HFF-Myc (cell line): ENCODE data around the gene PTPN20.
"Not testable (repeated sequence)": the region's sequence is repeated elsewhere in the genome, so short reads cannot be mapped to it uniquely, and the experiment has no call there.

Source experiments
- DNase-seq: peaks from one replicate; pipeline ENCODE4 v3.0.0-alpha.2; 2011; ENCODE audit warnings: low read depth; ENCODE audit errors: extremely low read depth
- H3K4me3 ChIP-seq: replicated peaks from 2 replicates; pipeline ENCODE4 v1.5.1; 2011; ENCODE audit warnings: low read depth, mild to moderate bottlenecking, control low read depth, low read length
- CTCF ChIP-seq: IDR thresholded peaks from 2 replicates; pipeline ENCODE4 v1.5.1; 2012; ENCODE audit warnings: mild to moderate bottlenecking, low read depth, low read length, control low read depth; ENCODE audit errors: missing control alignments

PTPN20 gene

GRCh38 chr10:46911144-46911876 lies at the start of gene PTPN20:
PTPN20 (plus strand) TSS chr10:46911428; CDS start chr10:46932500, 21,072 bp downstream.
- H3K4me3 ChIP-seq, DNase-seq: not testable (repeated sequence)

- not testable (repeated sequence) for DNase-seq, H3K4me3 ChIP-seq
These were observed 41.5 kb upstream of the PTPN20 start for GRCh38 chr10:46869716-46870115.

GRCh38 chr10:46871583-46871982 lies 39.6 kb upstream of the PTPN20 start:
- not testable (repeated sequence) for DNase-seq, H3K4me3 ChIP-seq

GRCh38 chr10:46875304-46875703 lies 35.9 kb upstream of the PTPN20 start:
- H3K4me3 ChIP-seq, DNase-seq: not testable (repeated sequence)

- not testable (repeated sequence) for DNase-seq, H3K4me3 ChIP-seq
These were observed 34.5 kb upstream of the PTPN20 start for GRCh38 chr10:46876773-46877172.

GRCh38 chr10:46878761-46879160 lies 32.5 kb upstream of the PTPN20 start:
- not testable (repeated sequence) for DNase-seq, H3K4me3 ChIP-seq

- H3K4me3 ChIP-seq, DNase-seq: not testable (repeated sequence)
- TF ChIP-seq CTCF, result peak; percentile 2
These were observed 20.2 kb upstream of the PTPN20 start for GRCh38 chr10:46890813-46891611.

GRCh38 chr10:46896762-46897692 lies 14.2 kb upstream of the PTPN20 start:
- DNase-seq, H3K4me3 ChIP-seq: not testable (repeated sequence)

- DNase-seq, H3K4me3 ChIP-seq: not testable (repeated sequence)
These were observed 10.0 kb upstream of the PTPN20 start for GRCh38 chr10:46901247-46901646.

- H3K4me3 ChIP-seq, DNase-seq: not testable (repeated sequence)
These were observed 7.4 kb upstream of the PTPN20 start for GRCh38 chr10:46903874-46904273.

GRCh38 chr10:46906359-46906758 lies 4.9 kb upstream of the PTPN20 start:
- H3K4me3 ChIP-seq, DNase-seq: not testable (repeated sequence)

GRCh38 chr10:46907185-46908117 lies 3.8 kb upstream of the PTPN20 start:
- H3K4me3 ChIP-seq, result not testable (repeated sequence)

GRCh38 chr10:46922498-46922897 lies 11.3 kb downstream of the PTPN20 start:
- not testable (repeated sequence) for H3K4me3 ChIP-seq, DNase-seq

More at GRCh38 chr10:46907185-46908117, 3.8 kb upstream of the PTPN20 start:
- DNase-seq, result not testable (repeated sequence)

GRCh38 chr10:46925156-46925555 lies 13.9 kb downstream of the PTPN20 start:
- not testable (repeated sequence) for DNase-seq, H3K4me3 ChIP-seq

- not testable (repeated sequence) for H3K4me3 ChIP-seq, DNase-seq
These were observed 14.6 kb downstream of the PTPN20 start for GRCh38 chr10:46925853-46926252.

- DNase-seq, H3K4me3 ChIP-seq: not testable (repeated sequence)
These were observed 17.6 kb downstream of the PTPN20 start for GRCh38 chr10:46928810-46929209.
